Activated effector memory CD4-positive, alpha-beta T cell treated with anti-CD3 and anti-CD28 coated beads, Interleukin-2, amount 50 U/mL, for 16 hours (primary cell): ENCODE results near the gene DYRK3.
A peak's percentile ranks its signal among the peaks of the same experiment; 100 is the strongest.

Experiments used
- DNase-seq: peaks from one replicate; pipeline ENCODE4 v3.0.0-alpha.2; 2020

Gene DYRK3

GRCh38 chr1:206684478-206685333, 49.4 kb downstream of the DYRK3 start, which contains the start of gene MAPKAPK2:
Gene MAPKAPK2, plus strand, starts transcription at chr1:206684905. Its CDS starts 325 bp downstream, at chr1:206685230.
- peak; percentile 91 for DNase-seq

GRCh38 chr1:206685334-206685768, 50.0 kb downstream of the DYRK3 start:
- peak; percentile 79 for DNase-seq

GRCh38 chr1:206685769-206686477, 50.6 kb downstream of the DYRK3 start:
- peak; percentile 79 for DNase-seq

- DNase-seq = no peak
Measured at GRCh38 chr1:206686478-206687249, 51.3 kb downstream of the DYRK3 start.

GRCh38 chr1:206687251-206687914, 52.0 kb downstream of the DYRK3 start:
- no peak for DNase-seq

GRCh38 chr1:206687915-206688442, 52.6 kb downstream of the DYRK3 start:
- DNase-seq = no peak

- no peak for DNase-seq
Measured at GRCh38 chr1:206690516-206690915, 55.2 kb downstream of the DYRK3 start.

- no peak for DNase-seq
Measured at GRCh38 chr1:206691604-206692003, 56.3 kb downstream of the DYRK3 start.

GRCh38 chr1:206693029-206693428, 57.7 kb downstream of the DYRK3 start:
- DNase-seq = no peak

- DNase-seq = no peak
Measured at GRCh38 chr1:206693592-206693991, 58.3 kb downstream of the DYRK3 start.

GRCh38 chr1:206694171-206695124, 59.1 kb downstream of the DYRK3 start:
- DNase-seq = no peak

- DNase-seq = no peak
Measured at GRCh38 chr1:206695733-206696132, 60.4 kb downstream of the DYRK3 start.

GRCh38 chr1:206696812-206697585, 61.7 kb downstream of the DYRK3 start:
- DNase-seq = no peak

- no peak for DNase-seq
Measured at GRCh38 chr1:206698011-206698410, 62.7 kb downstream of the DYRK3 start.
